ENCODE data around the gene THAP3.
"Not testable (repeated sequence)": the region's sequence is repeated elsewhere in the genome, so short reads cannot be mapped to it uniquely, and the experiment has no call there.

Gene THAP3

GRCh38 chr1:6596886-6597776, 27.5 kb upstream of the THAP3 start:
- no peak overlapping the region for H3K27ac Mint-ChIP-seq
- no peaks in the 10 kb centered on the region for H3K36me3 Mint-ChIP-seq
- no peaks in the 10 kb centered on the region for H3K9me3 Mint-ChIP-seq
- peaks cover 16% of the 10 kb centered on the region for H3K4me1 Mint-ChIP-seq
- no peak for DNase-seq (ENCODE audit: low spot score in 2 of 2)
- no peak overlapping the region for H3K4me3 Mint-ChIP-seq
- no peak for ATAC-seq (ENCODE audit: low read depth)
- H3K27me3 Mint-ChIP-seq = no peaks in the 10 kb centered on the region

DNA sequence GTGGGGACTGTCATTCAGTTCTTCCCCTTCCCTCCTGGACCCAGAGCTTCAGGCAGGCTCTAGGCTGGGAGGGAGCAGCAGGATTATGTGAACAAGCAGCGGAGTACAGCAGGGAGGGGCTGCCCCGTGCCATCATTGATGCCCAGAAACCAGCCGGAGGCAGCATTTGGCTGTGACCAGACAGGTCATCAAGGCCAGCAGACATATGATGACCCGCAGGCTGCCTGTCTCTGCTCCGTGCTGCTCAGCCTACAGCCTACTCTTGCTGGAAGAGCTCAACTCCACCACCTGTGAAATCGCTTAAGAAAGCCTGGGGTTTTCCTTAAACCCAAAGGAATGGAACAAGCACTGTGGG, 26.9 kb upstream of the THAP3 start:
- DNase-seq (ENCODE audit: low spot score in 2 of 2) (no peak), ATAC-seq (ENCODE audit: low read depth) (no peak)
- peaks cover 16% of the 10 kb centered on the region for H3K4me1 Mint-ChIP-seq
- H3K36me3 Mint-ChIP-seq = no peaks in the 10 kb centered on the region
- H3K4me3 Mint-ChIP-seq = no peak overlapping the region
- no peaks in the 10 kb centered on the region for H3K27me3 Mint-ChIP-seq
- H3K27ac Mint-ChIP-seq = no peak overlapping the region
- H3K9me3 Mint-ChIP-seq = no peaks in the 10 kb centered on the region

GRCh38 chr1:6599141-6599975, 25.3 kb upstream of the THAP3 start:
- peak; percentile 13 for ATAC-seq (ENCODE audit: low read depth)
- Mint-ChIP-seq H3K9me3 (no peaks in the 10 kb centered on the region), H3K27me3 (no peaks in the 10 kb centered on the region), H3K27ac (peak overlapping the region; percentile 81), H3K4me3 (peak overlapping the region; percentile 80), H3K36me3 (no peaks in the 10 kb centered on the region), H3K4me1 (peaks cover 16% of the 10 kb centered on the region)
- peak in 1 of 2 donors; percentile 33 for DNase-seq (ENCODE audit: low spot score in 2 of 2)

- ATAC-seq (ENCODE audit: low read depth); DNase-seq (ENCODE audit: low spot score in 2 of 2); H3K9me3 Mint-ChIP-seq; H3K27me3 Mint-ChIP-seq; H3K36me3 Mint-ChIP-seq: not testable (repeated sequence)
- Mint-ChIP-seq H3K4me1 (peaks cover 16% of the 10 kb centered on the region), H3K4me3 (peak overlapping the region; percentile 97), H3K27ac (peak overlapping the region; percentile 81)
These were observed 24.7 kb upstream of the THAP3 start for GRCh38 chr1:6599991-6600390.

- Mint-ChIP-seq H3K36me3 (no peaks in the 10 kb centered on the region), H3K4me1 (peaks cover 16% of the 10 kb centered on the region), H3K27ac (peak overlapping the region; percentile 90), H3K9me3 (no peaks in the 10 kb centered on the region), H3K27me3 (no peaks in the 10 kb centered on the region), H3K4me3 (peak overlapping the region; percentile 97)
- ATAC-seq (ENCODE audit: low read depth) (no peak), DNase-seq (ENCODE audit: low spot score in 2 of 2) (no peak)
These were observed 24.1 kb upstream of the THAP3 start for GRCh38 chr1:6600410-6601048.

DNA sequence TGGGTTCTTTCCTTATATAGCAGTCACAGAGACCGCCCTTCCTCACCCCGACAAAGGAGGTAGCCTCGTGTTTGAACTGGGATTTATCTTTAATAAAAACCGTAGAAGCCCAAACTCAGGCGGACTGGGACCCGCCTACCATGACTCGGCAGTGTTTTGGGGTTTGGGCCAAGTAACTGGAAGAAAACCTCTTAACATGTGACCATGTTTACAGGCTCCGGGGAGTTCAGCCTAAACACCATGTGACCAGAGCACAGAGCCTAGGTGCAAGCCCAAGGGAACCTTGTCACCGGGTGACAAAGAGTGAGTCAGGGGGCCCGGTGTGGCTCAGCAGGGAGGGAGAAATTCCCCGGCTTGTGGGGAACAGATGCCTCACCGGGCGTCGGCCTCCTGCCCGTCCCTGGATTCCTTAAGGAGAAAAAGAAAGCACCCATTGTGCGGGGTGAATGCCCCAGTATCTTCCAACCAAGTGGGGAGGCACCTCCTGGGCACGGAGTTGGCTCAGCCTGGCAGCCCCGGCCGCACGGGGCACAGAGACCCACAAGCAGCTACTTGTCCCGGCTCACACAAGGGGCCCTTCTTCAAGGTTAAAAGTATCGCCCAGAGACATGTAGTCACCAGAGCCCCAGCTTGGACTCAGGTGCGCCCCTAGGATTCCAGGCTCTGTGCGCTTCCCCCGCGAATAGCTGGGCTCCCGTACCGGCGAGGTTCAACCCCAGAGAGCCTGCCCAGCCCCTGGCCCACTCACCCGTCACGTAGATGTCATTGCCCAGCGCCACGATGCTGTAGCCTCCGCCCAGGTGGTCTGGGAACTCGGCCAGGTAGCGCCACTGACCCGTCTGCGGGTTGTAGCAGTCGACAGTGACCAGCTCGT, 23.4 kb upstream of the THAP3 start:
- H3K36me3 Mint-ChIP-seq = no peaks in the 10 kb centered on the region

DNA sequence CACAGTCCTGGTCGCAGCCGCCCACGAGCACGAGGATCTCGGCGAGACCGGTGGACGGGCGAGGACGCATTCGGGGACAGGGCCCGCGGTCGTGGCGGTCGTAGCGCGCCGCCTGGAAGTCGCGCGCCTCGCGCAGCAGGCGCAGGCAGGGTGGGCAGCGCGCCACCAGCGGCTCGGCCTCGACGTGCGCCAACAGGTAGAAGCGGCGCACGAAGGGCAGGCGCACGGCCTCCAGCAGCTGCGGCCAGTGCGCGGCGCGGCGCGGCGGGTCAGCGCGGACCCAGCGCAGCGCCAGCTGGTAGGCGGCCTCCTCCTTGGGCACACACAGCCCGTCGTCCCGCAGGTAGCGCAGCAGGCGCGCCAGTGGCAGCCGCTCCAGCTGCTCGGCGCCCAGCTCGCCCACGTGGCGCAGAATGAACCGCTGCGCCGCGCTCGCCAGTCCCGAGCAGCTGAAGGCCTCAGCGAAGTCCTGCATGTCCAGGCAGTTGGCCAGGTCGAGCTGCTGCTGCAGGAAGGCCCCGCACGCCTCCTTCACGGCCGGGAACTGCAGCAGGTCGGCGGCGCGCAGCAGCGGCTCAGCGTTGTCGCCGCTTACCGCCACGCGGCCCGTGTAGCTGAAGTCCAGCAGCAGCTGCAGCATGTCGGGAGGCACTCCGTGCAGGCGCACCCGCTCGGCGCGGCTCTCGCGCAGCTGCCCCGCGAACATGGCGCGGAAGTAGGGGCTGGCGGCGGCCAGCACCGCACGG, 22.6 kb upstream of the THAP3 start:
- DNase-seq (ENCODE audit: low spot score in 2 of 2) (peak in 1 of 2 donors; percentile 44), ATAC-seq (ENCODE audit: low read depth) (peak; percentile 25)
- Mint-ChIP-seq H3K36me3 (no peaks in the 10 kb centered on the region), H3K4me1 (peaks cover 13% of the 10 kb centered on the region), H3K9me3 (no peaks in the 10 kb centered on the region), H3K27me3 (no peaks in the 10 kb centered on the region), H3K4me3 (peak overlapping the region; percentile 97), H3K27ac (peak overlapping the region; percentile 94)

More for the DNA sequence above, 23.4 kb upstream of the THAP3 start:
- peak; percentile 43 for ATAC-seq (ENCODE audit: low read depth)
- Mint-ChIP-seq H3K9me3 (no peaks in the 10 kb centered on the region), H3K4me3 (peak overlapping the region; percentile 97), H3K27me3 (no peaks in the 10 kb centered on the region), H3K27ac (peak overlapping the region; percentile 90), H3K4me1 (peaks cover 14% of the 10 kb centered on the region)
- peak; percentile 34 to 48 for DNase-seq (ENCODE audit: low spot score in 2 of 2)

DNA sequence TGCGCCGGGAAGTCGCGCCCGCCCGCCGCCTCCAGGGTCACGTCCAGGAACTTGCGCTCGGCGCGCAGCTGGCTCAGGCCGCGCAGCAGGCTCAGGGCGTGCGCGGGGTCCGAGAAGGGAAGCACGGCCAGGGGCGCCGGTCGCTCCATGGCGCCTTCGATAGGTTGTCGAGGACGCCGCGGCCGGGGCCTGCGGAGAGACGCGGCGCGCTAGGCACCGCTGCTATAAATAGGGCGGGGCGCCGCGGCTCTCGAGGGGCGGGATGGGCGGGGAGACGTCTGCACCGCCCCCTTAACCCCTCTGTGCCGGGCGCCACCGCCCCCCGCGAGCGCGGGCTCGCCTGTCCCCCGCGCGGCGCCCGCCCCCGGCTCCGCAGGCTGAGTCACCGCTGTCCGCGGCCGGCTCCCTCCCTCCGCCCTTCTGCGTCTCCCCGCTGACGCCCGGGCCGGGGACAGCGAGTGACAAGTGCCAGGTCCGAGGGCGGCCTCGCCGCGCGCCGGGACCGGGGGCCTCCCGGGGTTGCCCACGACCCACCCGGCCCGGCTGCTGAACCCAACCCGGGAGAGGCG, 21.9 kb upstream of the THAP3 start, which contains the start of gene KLHL21:
TSS of gene KLHL21 (minus strand) at position 201 of the 569 bp plus-strand sequence. CDS start at position 149, 52 bp downstream.
- ATAC-seq (ENCODE audit: low read depth) = peak; percentile 64
- no peaks in the 10 kb centered on the region for H3K36me3 Mint-ChIP-seq
- H3K9me3 Mint-ChIP-seq = no peaks in the 10 kb centered on the region

GRCh38 chr1:6603238-6603914, 21.3 kb upstream of the THAP3 start:
- H3K27ac Mint-ChIP-seq = peak overlapping the region; percentile 94
- peak; percentile 54 to 65 for DNase-seq (ENCODE audit: low spot score in 2 of 2)
- H3K4me1 Mint-ChIP-seq = peaks cover 13% of the 10 kb centered on the region
- H3K27me3 Mint-ChIP-seq = no peaks in the 10 kb centered on the region
- peak overlapping the region; percentile 90 for H3K4me3 Mint-ChIP-seq
- H3K9me3 Mint-ChIP-seq = no peaks in the 10 kb centered on the region
- peak; percentile 59 for ATAC-seq (ENCODE audit: low read depth)
- no peaks in the 10 kb centered on the region for H3K36me3 Mint-ChIP-seq

More for the DNA sequence above, 21.9 kb upstream of the THAP3 start, which contains the start of gene KLHL21:
- H3K4me3 Mint-ChIP-seq = peak within 1 kb of the TSS; percentile 97
- peaks cover 13% of the 10 kb centered on the region for H3K4me1 Mint-ChIP-seq
- peak within 1 kb of the TSS; percentile 94 for H3K27ac Mint-ChIP-seq
- DNase-seq (ENCODE audit: low spot score in 2 of 2) = peak; percentile 65 to 77
- no peaks in the 10 kb centered on the region for H3K27me3 Mint-ChIP-seq

DNA sequence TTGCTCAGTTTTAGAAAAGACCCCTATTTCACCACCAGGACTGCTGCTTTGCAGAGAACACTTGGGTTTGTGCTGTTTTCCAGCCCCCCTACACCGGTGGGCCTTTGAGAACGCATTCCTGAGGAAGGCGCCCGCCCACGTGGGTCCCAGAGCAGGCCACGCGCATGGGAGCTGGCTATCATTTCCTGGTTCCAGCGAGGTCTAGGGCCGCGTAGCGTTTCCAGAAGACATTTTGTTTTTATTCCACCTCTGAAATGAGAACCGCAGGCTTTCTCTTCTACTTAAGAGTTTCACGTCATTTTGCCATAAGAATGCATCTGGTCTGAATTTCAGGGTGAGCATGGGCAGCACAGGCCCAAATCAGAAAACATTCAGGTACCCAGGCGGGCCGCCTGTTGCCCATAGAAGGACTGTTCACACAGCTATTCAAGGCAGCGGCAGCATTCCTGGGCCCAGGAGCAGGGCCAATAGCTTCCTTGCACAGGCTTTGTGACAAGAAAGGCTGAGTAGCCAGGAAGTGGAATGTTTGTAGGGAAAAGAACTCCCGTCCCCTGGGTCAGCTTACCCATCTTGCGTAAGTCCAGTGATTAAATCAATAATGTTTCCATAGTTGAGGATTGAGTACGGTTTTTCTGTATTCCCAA, 20.6 kb upstream of the THAP3 start:
- ATAC-seq (ENCODE audit: low read depth) = no peak
- peak overlapping the region; percentile 94 for H3K27ac Mint-ChIP-seq
- H3K4me1 Mint-ChIP-seq = peaks cover 13% of the 10 kb centered on the region
- no peak for DNase-seq (ENCODE audit: low spot score in 2 of 2)
- peak overlapping the region; percentile 90 for H3K4me3 Mint-ChIP-seq
- no peaks in the 10 kb centered on the region for H3K36me3 Mint-ChIP-seq
- H3K27me3 Mint-ChIP-seq = no peaks in the 10 kb centered on the region
- no peaks in the 10 kb centered on the region for H3K9me3 Mint-ChIP-seq

- no peaks in the 10 kb centered on the region for H3K36me3 Mint-ChIP-seq
- no peaks in the 10 kb centered on the region for H3K9me3 Mint-ChIP-seq
- H3K27me3 Mint-ChIP-seq = no peaks in the 10 kb centered on the region
- peak; percentile 35 for ATAC-seq (ENCODE audit: low read depth)
- DNase-seq (ENCODE audit: low spot score in 2 of 2) = peak in 1 of 2 donors; percentile 24
- H3K27ac Mint-ChIP-seq = peak overlapping the region; percentile 81
- peak overlapping the region; percentile 90 for H3K4me3 Mint-ChIP-seq
- peaks cover 10% of the 10 kb centered on the region for H3K4me1 Mint-ChIP-seq
These were observed 11.9 kb upstream of the THAP3 start for GRCh38 chr1:6612641-6613360.
